Measurements from ENCODE around the gene SPG7.

The SPG7 gene

GRCh38 chr16:89517128-89517527 is 8.9 kb downstream of the SPG7 start:
- DNase-seq (ENCODE audit: low spot score), result no peak

GRCh38 chr16:89519881-89520280 is 11.7 kb downstream of the SPG7 start:
- no peak for DNase-seq (ENCODE audit: low spot score)

- DNase-seq (ENCODE audit: low spot score), result no peak
These were observed 14.1 kb downstream of the SPG7 start for GRCh38 chr16:89522287-89522686.

GRCh38 chr16:89523680-89524344 is 15.6 kb downstream of the SPG7 start:
- DNase-seq (ENCODE audit: low spot score), result no peak

GRCh38 chr16:89525146-89525913 is 17.1 kb downstream of the SPG7 start:
- DNase-seq (ENCODE audit: low spot score), result no peak

- no peak for DNase-seq (ENCODE audit: low spot score)
These were observed 20.9 kb downstream of the SPG7 start for GRCh38 chr16:89529097-89529496.

- DNase-seq (ENCODE audit: low spot score), result no peak
These were observed 22.5 kb downstream of the SPG7 start for GRCh38 chr16:89530401-89531381.

GRCh38 chr16:89531821-89532526 is 23.8 kb downstream of the SPG7 start:
- no peak for DNase-seq (ENCODE audit: low spot score)

GRCh38 chr16:89534252-89534756 is 26.1 kb downstream of the SPG7 start:
- DNase-seq (ENCODE audit: low spot score), result peak; percentile 87

- no peak for DNase-seq (ENCODE audit: low spot score)
These were observed 28.2 kb downstream of the SPG7 start for GRCh38 chr16:89536371-89536770.

- DNase-seq (ENCODE audit: low spot score), result peak; percentile 93
These were observed 28.8 kb downstream of the SPG7 start for GRCh38 chr16:89536886-89537548.

GRCh38 chr16:89537549-89537925 is 29.3 kb downstream of the SPG7 start:
- no peak for DNase-seq (ENCODE audit: low spot score)

GRCh38 chr16:89538286-89538685 is 30.1 kb downstream of the SPG7 start:
- no peak for DNase-seq (ENCODE audit: low spot score)

GRCh38 chr16:89540557-89540956 is 32.4 kb downstream of the SPG7 start:
- DNase-seq (ENCODE audit: low spot score), result no peak

- no peak for DNase-seq (ENCODE audit: low spot score)
These were observed 33.6 kb downstream of the SPG7 start for GRCh38 chr16:89541792-89542191.

GRCh38 chr16:89544113-89544512 is 35.9 kb downstream of the SPG7 start:
- no peak for DNase-seq (ENCODE audit: low spot score)

GRCh38 chr16:89544713-89545043 is 36.5 kb downstream of the SPG7 start:
- DNase-seq (ENCODE audit: low spot score), result no peak

- no peak for DNase-seq (ENCODE audit: low spot score)
These were observed 37.0 kb downstream of the SPG7 start for GRCh38 chr16:89545044-89545830.

GRCh38 chr16:89545831-89546574 is 37.8 kb downstream of the SPG7 start:
- no peak for DNase-seq (ENCODE audit: low spot score)

GRCh38 chr16:89546781-89547180 is 38.6 kb downstream of the SPG7 start:
- no peak for DNase-seq (ENCODE audit: low spot score)
